Ascending aorta (tissue), 2 donors: ENCODE data around the gene MCRIP2. TPM values are rescaled to one million over a fixed set of nuclear protein-coding genes. Genes with fewer than 3 reads are reported as not detected.

Experiments used
- DNase-seq, 2 donors: peaks; one replicate each; pipeline ENCODE4 v3.0.0-alpha.2; 2019; ENCODE audit warnings: low spot score in 2 of 2
- H3K27ac ChIP-seq, 2 donors: fragments of 200-600 bp; sonication (generic); one replicate each; pipeline ENCODE4 v1.5.1; 2016 to 2017; ENCODE audit warnings: mild to moderate bottlenecking in 1 of 2
- H3K27me3 ChIP-seq: fragments of 200-600 bp; sonication (generic); one replicate; pipeline ENCODE4 v1.5.1; 2017
- H3K36me3 ChIP-seq, 2 donors: fragments of 200-600 bp; sonication (generic); one replicate each; pipeline ENCODE4 v1.5.1; 2016
- H3K4me1 ChIP-seq, 2 donors: fragments of 200-600 bp; sonication (generic); one replicate each; pipeline ENCODE4 v1.5.1; 2016 to 2017; ENCODE audit warnings: mild to moderate bottlenecking in 1 of 2
- H3K4me3 ChIP-seq, 2 donors: fragments of 200-600 bp; sonication (generic); one replicate each; pipeline ENCODE4 v1.5.1; 2016 to 2017; ENCODE audit warnings: mild to moderate bottlenecking in 1 of 2
- H3K9me3 ChIP-seq, 2 donors: fragments of 200-600 bp; sonication (generic); one replicate each; pipeline ENCODE4 v1.5.1; 2016
- intact Hi-C: fragments of 100-400 bp; cut with DNase I; formaldehyde crosslinking; loops from one replicate; pipeline ENCODE4 v1.15.1; 2023
- total RNA-seq: library from RNA; depleted of rRNA; stranded (reverse); fragments of >200 nt; gene quantifications from one replicate; pipeline ENCODE4 v1.1.0, GENCODE V29; 2016
- TF ChIP-seq, protein P1 (sequence below), 3 experiments: fragments of 200-600 bp in 2 of 3; fragments of 450-650 bp in 1 of 3; sonication (generic) in 2 of 3; IDR thresholded peaks; one replicate each; pipeline ENCODE4 v1.5.1; 2016 to 2019; ENCODE audit warnings: antibody characterized with exemption in 3 of 3, mild to moderate bottlenecking in 1 of 3, moderate library complexity in 1 of 3

Gene MCRIP2
- total RNA-seq, 1 donor from 2014 or later = 92.9 TPM

DNA sequence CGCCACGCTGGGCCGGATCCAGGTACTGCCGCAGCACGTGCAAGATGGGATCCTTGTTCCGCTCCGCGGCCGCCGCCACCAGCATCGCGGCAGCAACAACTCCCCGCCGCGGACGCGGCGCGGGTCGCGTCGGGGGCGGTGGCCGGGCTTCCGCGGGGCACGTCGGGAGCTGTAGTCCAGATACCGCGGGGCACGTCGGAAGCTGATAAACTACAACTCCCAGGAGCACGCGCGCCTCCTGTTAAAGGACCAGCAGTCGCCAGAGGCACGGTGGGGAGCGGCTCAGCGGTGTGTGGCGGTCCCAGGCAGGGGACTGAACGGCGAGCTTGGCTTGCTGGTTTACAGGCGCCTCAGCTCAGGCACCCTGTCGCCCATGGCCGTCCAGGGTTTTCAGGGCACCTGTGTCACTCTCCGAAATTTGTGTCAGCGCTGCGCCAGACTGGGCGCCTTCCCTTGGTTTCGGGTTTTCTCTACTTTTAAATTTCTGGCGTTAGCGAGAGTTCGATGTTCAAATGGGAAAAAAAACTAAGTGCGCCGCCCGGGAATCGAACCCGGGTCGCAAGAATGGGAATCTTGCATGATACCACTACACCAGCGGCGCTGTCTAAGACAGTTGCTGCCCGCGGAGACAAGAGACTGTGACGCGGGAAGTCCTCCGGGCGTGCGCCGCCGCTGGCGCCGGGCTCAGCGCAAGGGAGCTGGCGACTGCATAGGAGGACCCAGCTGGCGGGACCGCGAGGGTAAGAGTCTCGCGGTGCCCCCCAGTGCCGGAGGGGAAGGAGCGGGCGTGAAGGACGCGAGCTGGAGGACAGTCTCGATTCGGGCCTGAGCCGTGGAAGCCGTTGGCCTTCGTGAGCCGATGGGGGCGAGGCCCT lies 5.2 kb upstream of the MCRIP2 start, which contains the start of gene METTL26:
METTL26 (minus strand) TSS at position 100 of the 875 bp plus-strand sequence; CDS start at position 85, 15 bp downstream.
- Histone ChIP-seq H3K4me3 (peak within 1 kb of the TSS; percentile 81 to 97), H3K27ac (peak within 1 kb of the TSS; percentile 94 to 99), H3K9me3 (no peaks in the 10 kb centered on the region), H3K27me3 (no peaks in the 10 kb centered on the region), H3K4me1 (peaks cover 6 to 18% of the 10 kb centered on the region in 2 donors), H3K36me3 (peaks cover 12 to 17% of the 10 kb centered on the region in 2 donors)
- intact Hi-C loops = loop anchor here (1.0 to 5.0 kb wide), 6 partner anchors 13 to 976 kb away; partner anchors contain the start of genes CAPN15, CRAMP1, IFT140 and STUB1
- DNase-seq = peak; percentile 80 to 98
- TF ChIP-seq, protein P1, sequence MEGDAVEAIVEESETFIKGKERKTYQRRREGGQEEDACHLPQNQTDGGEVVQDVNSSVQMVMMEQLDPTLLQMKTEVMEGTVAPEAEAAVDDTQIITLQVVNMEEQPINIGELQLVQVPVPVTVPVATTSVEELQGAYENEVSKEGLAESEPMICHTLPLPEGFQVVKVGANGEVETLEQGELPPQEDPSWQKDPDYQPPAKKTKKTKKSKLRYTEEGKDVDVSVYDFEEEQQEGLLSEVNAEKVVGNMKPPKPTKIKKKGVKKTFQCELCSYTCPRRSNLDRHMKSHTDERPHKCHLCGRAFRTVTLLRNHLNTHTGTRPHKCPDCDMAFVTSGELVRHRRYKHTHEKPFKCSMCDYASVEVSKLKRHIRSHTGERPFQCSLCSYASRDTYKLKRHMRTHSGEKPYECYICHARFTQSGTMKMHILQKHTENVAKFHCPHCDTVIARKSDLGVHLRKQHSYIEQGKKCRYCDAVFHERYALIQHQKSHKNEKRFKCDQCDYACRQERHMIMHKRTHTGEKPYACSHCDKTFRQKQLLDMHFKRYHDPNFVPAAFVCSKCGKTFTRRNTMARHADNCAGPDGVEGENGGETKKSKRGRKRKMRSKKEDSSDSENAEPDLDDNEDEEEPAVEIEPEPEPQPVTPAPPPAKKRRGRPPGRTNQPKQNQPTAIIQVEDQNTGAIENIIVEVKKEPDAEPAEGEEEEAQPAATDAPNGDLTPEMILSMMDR (IDR thresholded peaks at IDR 0.05) = peak in 1 of 3 experiments; percentile 12

- Histone ChIP-seq H3K9me3 (no peaks in the 10 kb centered on the region), H3K27ac (peak overlapping the region; percentile 94 to 99), H3K27me3 (no peaks in the 10 kb centered on the region), H3K36me3 (peaks cover 12 to 17% of the 10 kb centered on the region in 2 donors), H3K4me1 (peaks cover 6 to 19% of the 10 kb centered on the region in 2 donors), H3K4me3 (peak overlapping the region; percentile 81 to 97)
- DNase-seq = no peak
- intact Hi-C loops = loop anchor here (1.0 to 5.0 kb wide), 5 partner anchors 12 to 975 kb away; partner anchors contain the start of genes CAPN15, CRAMP1, IFT140 and STUB1
- TF ChIP-seq, protein P1 (IDR thresholded peaks at IDR 0.05) = no peak
Observed at GRCh38 chr16:637081-638018, 4.3 kb upstream of the MCRIP2 start.

GRCh38 chr16:638034-638543 lies 3.5 kb upstream of the MCRIP2 start:
- Histone ChIP-seq H3K36me3 (peaks cover 12 to 13% of the 10 kb centered on the region in 2 donors), H3K4me3 (no peak overlapping the region), H3K4me1 (peaks cover 11 to 26% of the 10 kb centered on the region in 2 donors), H3K9me3 (no peaks in the 10 kb centered on the region), H3K27me3 (no peaks in the 10 kb centered on the region), H3K27ac (peak overlapping the region; percentile 58 to 99)
- TF ChIP-seq, protein P1 (IDR thresholded peaks at IDR 0.05) = no peak
- DNase-seq = no peak
- intact Hi-C loops = loop anchor here (5.0 kb wide), 1 partner anchor 974 kb away; the partner anchor contains the start of genes CRAMP1 and IFT140

DNA sequence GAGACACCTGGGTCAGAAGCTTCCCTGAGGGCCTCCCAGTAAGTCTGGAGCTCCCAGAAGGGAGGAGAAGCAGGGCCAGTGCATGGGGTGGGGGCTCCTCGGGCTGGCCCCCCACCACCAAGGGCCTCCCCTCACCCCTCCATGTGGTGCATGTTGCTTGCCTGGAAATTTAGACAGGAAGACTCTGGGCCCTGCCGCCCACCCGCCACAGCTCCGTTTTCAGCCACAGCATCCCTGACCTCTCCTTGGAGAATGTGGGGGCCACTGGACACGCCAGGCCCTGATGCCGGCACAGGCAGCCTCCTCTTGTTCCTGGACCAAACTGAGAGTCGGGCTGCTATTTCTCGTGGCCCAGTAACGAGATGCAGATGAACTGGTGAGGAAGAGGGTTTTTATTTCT lies 2.8 kb upstream of the MCRIP2 start:
- H3K9me3 ChIP-seq = no peaks in the 10 kb centered on the region
- H3K36me3 ChIP-seq = peaks cover 5% of the 10 kb centered on the region in 2 donors
- peaks cover 12 to 27% of the 10 kb centered on the region in 2 donors for H3K4me1 ChIP-seq
- no peak overlapping the region for H3K27ac ChIP-seq
- TF ChIP-seq, protein P1 (IDR thresholded peaks at IDR 0.05) = no peak
- no peaks in the 10 kb centered on the region for H3K27me3 ChIP-seq
- no peak overlapping the region for H3K4me3 ChIP-seq
- no peak for DNase-seq
- intact Hi-C loops = loop anchor here (5.0 kb wide), 1 partner anchor 973 kb away; the partner anchor contains the start of genes CRAMP1 and IFT140

DNA sequence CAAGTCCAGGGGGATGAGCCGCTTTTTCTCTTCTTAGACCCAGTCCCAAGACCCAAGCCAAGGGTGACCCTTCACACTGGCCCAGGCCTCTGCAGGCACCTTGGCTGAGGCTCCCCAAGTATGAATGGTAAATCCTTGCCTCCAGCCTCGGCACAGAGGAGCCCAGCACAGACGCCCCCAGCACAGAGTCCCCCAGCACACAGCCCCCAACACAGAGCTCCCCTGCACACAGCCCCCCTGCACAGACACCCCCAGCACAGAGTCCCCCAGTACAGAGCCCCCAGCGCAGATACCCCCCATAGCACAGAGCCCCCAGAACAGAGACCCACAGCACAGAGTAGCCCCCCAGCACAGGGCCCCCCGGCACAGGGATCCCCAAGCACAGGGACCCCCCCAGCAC lies 1.0 kb upstream of the MCRIP2 start:
- Histone ChIP-seq H3K36me3 (no peaks in the 10 kb centered on the region), H3K9me3 (no peaks in the 10 kb centered on the region), H3K4me1 (peaks cover 7 to 20% of the 10 kb centered on the region in 2 donors), H3K4me3 (no peak overlapping the region), H3K27ac (no peak overlapping the region), H3K27me3 (no peaks in the 10 kb centered on the region)
- intact Hi-C loops = no loop called here
- TF ChIP-seq, protein P1 (IDR thresholded peaks at IDR 0.05) = no peak
- no peak for DNase-seq
